Islet precursor cell (in vitro differentiated cells): Measurements from ENCODE around the gene PDP2.
"Not testable (repeated sequence)": the region's sequence is repeated elsewhere in the genome, so short reads cannot be mapped to it uniquely, and the experiment has no call there.

Experiments used
- DNase-seq: peaks from one replicate; pipeline ENCODE4 v3.0.0-alpha.2; 2018

Gene PDP2

GRCh38 chr16:66886914-66887313, 6.6 kb downstream of the PDP2 start:
- DNase-seq, result no peak

- DNase-seq, result no peak
These were observed 8.6 kb downstream of the PDP2 start for GRCh38 chr16:66888647-66889615.

GRCh38 chr16:66889622-66890021, 9.3 kb downstream of the PDP2 start:
- no peak for DNase-seq

- DNase-seq, result no peak
These were observed 10.5 kb downstream of the PDP2 start for GRCh38 chr16:66890799-66891198.

GRCh38 chr16:66891360-66891759, 11.0 kb downstream of the PDP2 start:
- DNase-seq, result no peak

GRCh38 chr16:66891797-66892196, 11.5 kb downstream of the PDP2 start:
- DNase-seq, result no peak

GRCh38 chr16:66894055-66894454, 13.7 kb downstream of the PDP2 start:
- no peak for DNase-seq

- DNase-seq, result peak; percentile 83
These were observed 14.8 kb downstream of the PDP2 start for GRCh38 chr16:66894948-66895688.

GRCh38 chr16:66895689-66895979, 15.3 kb downstream of the PDP2 start:
- no peak for DNase-seq

- no peak for DNase-seq
These were observed 15.7 kb downstream of the PDP2 start for GRCh38 chr16:66895999-66896398.

- not testable (repeated sequence) for DNase-seq
These were observed 16.4 kb downstream of the PDP2 start for GRCh38 chr16:66896682-66897081.

GRCh38 chr16:66898207-66898606, 17.9 kb downstream of the PDP2 start:
- DNase-seq, result no peak

- DNase-seq, result no peak
These were observed 18.6 kb downstream of the PDP2 start for GRCh38 chr16:66898933-66899309.

GRCh38 chr16:66899310-66899944, 19.1 kb downstream of the PDP2 start:
- DNase-seq, result no peak

GRCh38 chr16:66899945-66900710, 19.8 kb downstream of the PDP2 start:
- peak; percentile 83 for DNase-seq

- no peak for DNase-seq
These were observed 20.6 kb downstream of the PDP2 start for GRCh38 chr16:66900721-66901441.

GRCh38 chr16:66901626-66902025, 21.3 kb downstream of the PDP2 start:
- DNase-seq, result no peak

GRCh38 chr16:66902648-66903543, 22.6 kb downstream of the PDP2 start:
- no peak for DNase-seq

GRCh38 chr16:66903544-66904427, 23.5 kb downstream of the PDP2 start:
- no peak for DNase-seq

GRCh38 chr16:66904428-66904845, 24.1 kb downstream of the PDP2 start:
- no peak for DNase-seq
